K562 (cell line): Measurements from ENCODE around the gene FN3K. TPM values are rescaled to one million over a fixed set of nuclear protein-coding genes. Genes with fewer than 3 reads are reported as not detected.

Experiments used
- ATAC-seq: fragments of 200-7000 bp; cut with Tn5 transposase; 3 replicates; pipeline ENCODE4 v1.9.1; 2020; ENCODE audit warnings: moderate library complexity
- BruUV-seq: library from RNA; stranded (reverse); fragments of 400-500 nt; replicated peaks from 2 replicates; lab custom pipeline; 2021; lab: Mats Ljungman, UMichigan
- CTCF ChIA-PET: fragments of 300-600 bp; formaldehyde crosslinking; extraction: SDS; loops from one replicate; lab custom pipeline; 2021; ENCODE audit warnings: low intra/inter-chr PET ratio; lab: Yijun Ruan, JAX
- POLR2A ChIA-PET: fragments of 300-600, 350-650 bp; sonication (Branson Sonifier 250); formaldehyde crosslinking; extraction: SDS; loops from one replicate; lab custom pipeline; 2021; ENCODE audit warnings: antibody characterized with exemption, inconsistent platforms; lab: Yijun Ruan, JAX
- DNase-seq, 4 experiments: peaks; one replicate each; pipeline versions ENCODE4 v3.0.0 to v3.0.0-alpha.2; 2011 to 2018; ENCODE audit warnings: low spot score in 3 of 4, mixed read lengths in 3 of 4; ENCODE audit errors: extremely low read depth in 1 of 4
- FAIRE-seq: peaks from 2 replicates; lab custom pipeline; 2011; peaks lifted over from hg19 to GRCh38; lab: Jason Lieb, UNC
- H2AFZ ChIP-seq: 2 replicates; pipeline ENCODE4 v1.6.0; 2011; ENCODE audit warnings: low read depth, low read length, control low read depth, inconsistent platforms
- H3K27ac ChIP-seq: fragments of 200-600 bp; 3 replicates; pipeline ENCODE4 v1.8.0; 2011; ENCODE audit warnings: low read depth, mild to moderate bottlenecking, control low read depth, inconsistent platforms, low read length, moderate library complexity, mixed read lengths; ENCODE audit errors: extremely low read depth
- H3K27me3 ChIP-seq, 2 experiments: fragments of 300-600 bp in 1 of 2; 2 replicates in 1 of 2; 3 replicates in 1 of 2; pipeline versions ENCODE4 v1.6.0 to v1.8.0; 2011; ENCODE audit warnings: inconsistent platforms in 2 of 2, low read length in 2 of 2, mild to moderate bottlenecking in 1 of 2, mixed read lengths in 1 of 2, moderate library complexity in 1 of 2; ENCODE audit not compliant: control insufficient read depth in 2 of 2, insufficient read depth in 2 of 2
- H3K36me3 ChIP-seq: fragments of 300-600 bp; 3 replicates; pipeline ENCODE4 v1.8.0; 2011; ENCODE audit warnings: mild to moderate bottlenecking, low read length, inconsistent platforms; ENCODE audit not compliant: control insufficient read depth, insufficient read depth
- H3K4me1 ChIP-seq, 2 experiments: fragments of 200-600 bp in 1 of 2; replicated peaks in 1 of 2; 2 replicates in 1 of 2; 3 replicates in 1 of 2; pipeline versions ENCODE4 v1.5.1 to v1.8.0; 2011; ENCODE audit warnings: inconsistent platforms in 2 of 2, low read length in 2 of 2, mild to moderate bottlenecking in 1 of 2, mixed read lengths in 1 of 2, moderate library complexity in 1 of 2; ENCODE audit not compliant: control insufficient read depth in 2 of 2, insufficient read depth in 2 of 2
- H3K4me2 ChIP-seq: 2 replicates; pipeline ENCODE4 v1.6.1; 2011; ENCODE audit warnings: low read length, control low read depth, inconsistent platforms, mixed read lengths; ENCODE audit not compliant: insufficient read depth
- H3K4me3 ChIP-seq: fragments of 200-600 bp; sonication (generic), shearing (Covaris generic); 2 replicates; pipeline ENCODE4 v1.5.1; 2016; ENCODE audit warnings: control low read depth, inconsistent platforms
- H3K79me2 ChIP-seq: fragments of 200-600 bp; 3 replicates; pipeline ENCODE4 v1.8.0; 2011; ENCODE audit warnings: low read length, inconsistent platforms; ENCODE audit not compliant: control insufficient read depth, insufficient read depth
- H3K9ac ChIP-seq, 2 experiments: 2 replicates each; pipeline versions ENCODE4 v1.6.0 to v1.6.1; 2011; ENCODE audit warnings: low read depth in 2 of 2, low read length in 2 of 2, control low read depth in 1 of 2, inconsistent platforms in 1 of 2, mild to moderate bottlenecking in 1 of 2, mixed read lengths in 1 of 2; ENCODE audit not compliant: insufficient read depth in 1 of 2
- H3K9me1 ChIP-seq: one replicate; pipeline ENCODE4 v1.6.0; 2011; ENCODE audit warnings: inconsistent platforms, mild to moderate bottlenecking, low read length, moderate library complexity; ENCODE audit not compliant: control insufficient read depth, insufficient read depth
- H3K9me3 ChIP-seq: replicated peaks from 2 replicates; pipeline ENCODE4 v1.5.1; 2011; ENCODE audit warnings: low read depth, low read length, inconsistent platforms; ENCODE audit not compliant: control insufficient read depth, insufficient read depth
- H4K20me1 ChIP-seq: replicated peaks from 2 replicates; pipeline ENCODE4 v1.6.1; 2011; ENCODE audit warnings: low read length, inconsistent platforms, mixed read lengths; ENCODE audit not compliant: control insufficient read depth, insufficient read depth
- BRD9 ChIP-seq: fragments of 450-650 bp; IDR thresholded peaks from 2 replicates; pipeline ENCODE4 v1.6.1; 2018; ENCODE audit warnings: low read depth; ENCODE audit not compliant: partially characterized antibody
- C11orf30 ChIP-seq: fragments of 450-650 bp; IDR thresholded peaks from 2 replicates; pipeline ENCODE4 v1.6.1; 2016; ENCODE audit warnings: low read depth, mild to moderate bottlenecking
- KDM4B ChIP-seq, 2 experiments: fragments of 450-650 bp in 1 of 2; sonication (generic) in 1 of 2; IDR thresholded peaks; 2 replicates each; pipeline ENCODE4 v1.6.1; 2016 to 2017; ENCODE audit warnings: borderline replicate concordance in 2 of 2, antibody characterized with exemption in 1 of 2, low read depth in 1 of 2, mild to moderate bottlenecking in 1 of 2
- NCOA4 ChIP-seq: fragments of 450-650 bp; IDR thresholded peaks from 2 replicates; pipeline ENCODE4 v1.6.1; 2018; ENCODE audit warnings: mild to moderate bottlenecking; ENCODE audit not compliant: partially characterized antibody
- NRF1 ChIP-seq, 2 experiments: fragments of 450-650 bp; IDR thresholded peaks in 1 of 2; conservative IDR thresholded peaks in 1 of 2; 2 replicates each; pipeline ENCODE4 v1.6.1; 2014; ENCODE audit warnings: mild to moderate bottlenecking in 2 of 2
- POU5F1 ChIP-seq: fragments of 150-350 bp; IDR thresholded peaks from 2 replicates; pipeline ENCODE4 v1.6.1; 2014; ENCODE audit warnings: borderline replicate concordance, low read length, low read depth, mild to moderate bottlenecking; ENCODE audit not compliant: partially characterized antibody
- PRPF4 ChIP-seq: fragments of 200-400 bp; formaldehyde crosslinking; IDR thresholded peaks from one replicate; pipeline ENCODE4 v1.6.1; 2017; ENCODE audit warnings: low read length, low read depth, mild to moderate bottlenecking; ENCODE audit not compliant: insufficient read depth, poor library complexity, severe bottlenecking
- ZNF316 ChIP-seq: fragments of 450-650 bp; IDR thresholded peaks from 2 replicates; pipeline ENCODE4 v1.6.1; 2016
- ZNF707 ChIP-seq: fragments of 250-450 bp; sonication (Bioruptor Pico); conservative IDR thresholded peaks from 2 replicates; pipeline ENCODE4 v1.8.0; 2022; ENCODE audit warnings: inconsistent platforms, mild to moderate bottlenecking, moderate library complexity
- ZSCAN32 ChIP-seq: fragments of 450-650 bp; formaldehyde crosslinking; IDR thresholded peaks from 2 replicates; pipeline ENCODE4 v1.4.0; 2020; ENCODE audit warnings: mild to moderate bottlenecking, moderate library complexity
- WGBS: fragments of 100-300 bp; shearing (Covaris generic); methylation state at CpG from one replicate; pipeline ENCODE4 v1.1.6; 2016; ENCODE audit warnings: low coverage, mixed read lengths; ENCODE audit not compliant: insufficient coverage; ENCODE audit errors: missing lambda C conversion rate; 5-methylcytosine and 5-hydroxymethylcytosine counted together
- in situ Hi-C: fragments of 300-500 bp; cut with MboI; formaldehyde crosslinking; loops from 4 replicates; pipeline ENCODE4 v1.15.0; 2018; ENCODE audit warnings: inconsistent platforms, mixed read lengths
- intact Hi-C: fragments of 100-400 bp; cut with micrococcal nuclease; formaldehyde crosslinking; loops from 2 replicates; pipeline ENCODE4 v1.14.2; 2022
- polyA plus RNA-seq, 8 experiments: library from polyadenylated mRNA; depleted of rRNA in 4 of 8; stranded (reverse) in 5 of 8; unstranded in 3 of 8; fragments of >200 nt; fragmentation: Nextera tagmentation in 2 of 8; fragmentation: Illumina TruSeq in 1 of 8; extraction: Ambion mirVana in 2 of 8; extraction: Trizol in 1 of 8; gene quantifications; 2 replicates each; pipeline versions ENCODE4 v1.2.1 to v1.2.3, GENCODE V29; 2011 to 2014; ENCODE audit warnings: inconsistent platforms in 1 of 8, missing spikeins in 1 of 8
- total RNA-seq, 7 experiments: library from RNA; depleted of rRNA in 6 of 7; stranded (reverse); fragments of >200 nt in 6 of 7; fragmentation: Illumina TruSeq in 2 of 7; extraction: Trizol in 2 of 7; gene quantifications; 2 replicates each; pipeline versions ENCODE4 v1.2.1 to v1.2.3, GENCODE V29; 2011 to 2021; ENCODE audit warnings: low replicate concordance in 1 of 7
- TF ChIP-seq, protein P1 (sequence below): sonication (generic); formaldehyde crosslinking; IDR thresholded peaks from 2 replicates; pipeline ENCODE4 v1.8.0; 2022; ENCODE audit warnings: mild to moderate bottlenecking, missing genetic modification reagents
- TF ChIP-seq, protein P2 (sequence below): fragments of 200-800 bp; sonication (Bioruptor generic); IDR thresholded peaks from 2 replicates; pipeline ENCODE4 v1.6.1; 2017; ENCODE audit warnings: missing genetic modification characterization, missing compliant biosample characterization

FN3K gene
- total and polyA plus RNA-seq, 9 of the 15 experiments (the other 6 are each of a cell fraction or from before 2014, with no cell fraction given): 0.08 to 22.7 (median 3.8) TPM

DNA sequence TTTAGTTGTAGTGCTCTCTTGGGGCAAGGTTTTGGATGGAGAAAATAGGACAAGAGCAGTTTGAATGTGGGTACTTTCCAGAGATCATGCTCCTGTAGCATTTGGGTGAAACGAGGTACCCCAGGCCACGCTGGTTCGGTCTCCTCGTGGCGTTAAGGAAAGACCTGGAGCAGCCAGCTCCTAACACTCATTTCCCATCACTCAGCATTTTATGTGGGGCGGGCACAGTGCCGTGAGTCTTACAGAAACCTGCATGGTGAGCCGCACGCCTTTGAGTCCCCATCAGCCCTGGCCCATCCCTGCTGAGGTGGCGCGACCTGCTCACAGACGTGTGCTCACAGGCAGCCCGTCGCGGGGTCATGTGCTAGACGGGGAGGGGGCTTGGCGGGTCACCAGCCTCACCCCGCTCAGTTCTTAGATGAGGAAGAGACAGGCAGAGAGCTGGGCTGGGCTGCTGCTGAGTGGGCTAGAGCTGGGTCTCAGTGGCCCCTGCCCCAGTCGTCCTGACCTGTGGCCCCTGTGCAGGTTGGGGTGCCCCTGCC, 53.7 kb downstream of the FN3K start:
- no peak for FAIRE-seq

More for the DNA sequence above, 53.7 kb downstream of the FN3K start:
- H2AFZ ChIP-seq: no peak overlapping the region
- no TSS peak for BruUV-seq
- H3K9me3 ChIP-seq: no peaks in the 10 kb centered on the region
- intact Hi-C loops: no loop called here
- no peaks in the 10 kb centered on the region for H3K9me1 ChIP-seq
- H3K79me2 ChIP-seq: peaks cover 6% of the 10 kb centered on the region; the same call in 1 of the 3 replicates
- H3K4me1 ChIP-seq: peaks cover 0 to 21% of the 10 kb centered on the region in 2 experiments; a peak in 2 of 5 replicates
- POLR2A ChIA-PET: no interaction called here
- no peaks in the 10 kb centered on the region for H3K27me3 ChIP-seq
- no peak overlapping the region for H3K4me3 ChIP-seq
- 95% methylated on average over 15 of the region's 19 CpGs for WGBS
- no peak overlapping the region for H3K9ac ChIP-seq
- no peak for ATAC-seq
- CTCF ChIA-PET: no interaction called here
- H3K27ac ChIP-seq: no peak overlapping the region
- H3K4me2 ChIP-seq: no peak overlapping the region
- TF ChIP-seq BRD9 (no peak), ZSCAN32 (CRISPR knock-in tag) (no peak), PRPF4 (no peak), ZNF316 (peak; percentile 41; the same call in 1 of the 2 replicates), POU5F1 (no peak), NCOA4 (no peak), KDM4B (IDR thresholded peaks at IDR 0.05; ENCODE audit: borderline replicate concordance in 2 of 2, low read depth in 1 of 2) (no peak), ZNF707 (CRISPR knock-in tag) (no peak), NRF1 (conservative IDR thresholded peaks at IDR 0.05 in 1 of 2, IDR thresholded peaks at IDR 0.05 in 1 of 2) (no peak), C11orf30 (0 out of 2 replicates have a peak, but pooled peaks have one; percentile 20)
- TF ChIP-seq, protein P1, sequence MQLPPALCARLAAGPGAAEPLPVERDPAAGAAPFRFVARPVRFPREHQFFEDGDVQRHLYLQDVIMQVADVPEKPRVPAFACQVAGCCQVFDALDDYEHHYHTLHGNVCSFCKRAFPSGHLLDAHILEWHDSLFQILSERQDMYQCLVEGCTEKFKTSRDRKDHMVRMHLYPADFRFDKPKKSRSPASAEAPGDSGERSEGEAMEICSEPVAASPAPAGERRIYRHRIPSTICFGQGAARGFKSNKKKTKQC (CRISPR knock-in tag): no peak
- TF ChIP-seq, protein P2, sequence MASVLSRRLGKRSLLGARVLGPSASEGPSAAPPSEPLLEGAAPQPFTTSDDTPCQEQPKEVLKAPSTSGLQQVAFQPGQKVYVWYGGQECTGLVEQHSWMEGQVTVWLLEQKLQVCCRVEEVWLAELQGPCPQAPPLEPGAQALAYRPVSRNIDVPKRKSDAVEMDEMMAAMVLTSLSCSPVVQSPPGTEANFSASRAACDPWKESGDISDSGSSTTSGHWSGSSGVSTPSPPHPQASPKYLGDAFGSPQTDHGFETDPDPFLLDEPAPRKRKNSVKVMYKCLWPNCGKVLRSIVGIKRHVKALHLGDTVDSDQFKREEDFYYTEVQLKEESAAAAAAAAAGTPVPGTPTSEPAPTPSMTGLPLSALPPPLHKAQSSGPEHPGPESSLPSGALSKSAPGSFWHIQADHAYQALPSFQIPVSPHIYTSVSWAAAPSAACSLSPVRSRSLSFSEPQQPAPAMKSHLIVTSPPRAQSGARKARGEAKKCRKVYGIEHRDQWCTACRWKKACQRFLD: no peak
- in situ Hi-C loops: no loop called here
- no peaks in the 10 kb centered on the region for H4K20me1 ChIP-seq
- DNase-seq: no peak
- H3K36me3 ChIP-seq: peaks cover 27% of the 10 kb centered on the region; the same call in 2 of the 3 replicates
